GM21528 (cell line): Measurements from ENCODE around the gene RAB11FIP3.

Experiments
- ATAC-seq: cut with Tn5 transposase; IDR thresholded peaks from one replicate; pipeline ENCODE4 v1.9.1; 2021; ENCODE audit warnings: mild to moderate bottlenecking, moderate library complexity; ENCODE audit not compliant: unreplicated experiment, low FRiP score

The RAB11FIP3 gene

GRCh38 chr16:513950-514349 is 88.5 kb downstream of the RAB11FIP3 start:
- no peak for ATAC-seq

GRCh38 chr16:515175-515938 is 89.9 kb downstream of the RAB11FIP3 start:
- no peak for ATAC-seq

- ATAC-seq: no peak
Measured at GRCh38 chr16:515939-516226, 90.4 kb downstream of the RAB11FIP3 start.

GRCh38 chr16:516301-516700 is 90.9 kb downstream of the RAB11FIP3 start:
- ATAC-seq: no peak

- no peak for ATAC-seq
Measured at GRCh38 chr16:518858-519257, 93.4 kb downstream of the RAB11FIP3 start.

- ATAC-seq: no peak
Measured at GRCh38 chr16:519425-519824, 94.0 kb downstream of the RAB11FIP3 start.

- no peak for ATAC-seq
Measured at GRCh38 chr16:519841-520687, 94.6 kb downstream of the RAB11FIP3 start.

GRCh38 chr16:520847-521246 is 95.4 kb downstream of the RAB11FIP3 start:
- no peak for ATAC-seq

- ATAC-seq: no peak
Measured at GRCh38 chr16:521381-522210, 96.1 kb downstream of the RAB11FIP3 start.

GRCh38 chr16:522320-523096 is 97.1 kb downstream of the RAB11FIP3 start:
- ATAC-seq: no peak

- ATAC-seq: no peak
Measured at GRCh38 chr16:523097-523741, 97.8 kb downstream of the RAB11FIP3 start.

- no peak for ATAC-seq
Measured at GRCh38 chr16:524274-525040, 99.0 kb downstream of the RAB11FIP3 start.

- no peak for ATAC-seq
Measured at GRCh38 chr16:525123-525519, 99.7 kb downstream of the RAB11FIP3 start.

- ATAC-seq: no peak
Measured at GRCh38 chr16:525520-526180, 100.2 kb downstream of the RAB11FIP3 start.

GRCh38 chr16:526181-527014 is 100.9 kb downstream of the RAB11FIP3 start:
- ATAC-seq: no peak

GRCh38 chr16:527015-527903 is 101.8 kb downstream of the RAB11FIP3 start, which contains the start of gene CAPN15:
Gene CAPN15, plus strand, starts transcription at chr16:527712. Its CDS starts 19,127 bp downstream, at chr16:546839.
- ATAC-seq: peak; percentile 61
